Gastroesophageal sphincter (tissue), 3 donors: ENCODE measurements around the gene GPR55.

Experiments
- EP300 ChIP-seq: sonication (generic); formaldehyde crosslinking; IDR thresholded peaks from one replicate; pipeline ENCODE4 v1.6.1; 2017; ENCODE audit warnings: antibody characterized with exemption, mild to moderate bottlenecking
- POLR2A ChIP-seq, 2 donors: fragments of 450-650 bp; IDR thresholded peaks; one replicate each; pipeline ENCODE4 v1.6.1; 2017; ENCODE audit warnings: antibody characterized with exemption in 2 of 2, mild to moderate bottlenecking in 2 of 2, moderate library complexity in 1 of 2
- POLR2AphosphoS5 ChIP-seq: sonication (generic); formaldehyde crosslinking; IDR thresholded peaks from one replicate; pipeline ENCODE4 v1.6.1; 2017; ENCODE audit warnings: antibody characterized with exemption
- TF ChIP-seq, protein P1 (sequence below), 4 experiments: fragments of 200-600 bp in 2 of 4; fragments of 450-650 bp in 2 of 4; sonication (generic) in 1 of 4; IDR thresholded peaks; one replicate each; pipeline ENCODE4 v1.5.1; 2017 to 2019; ENCODE audit warnings: antibody characterized with exemption in 4 of 4, mild to moderate bottlenecking in 2 of 4, moderate library complexity in 2 of 4

- no peak for TF ChIP-seq POLR2AphosphoS5
- TF ChIP-seq, protein P1, sequence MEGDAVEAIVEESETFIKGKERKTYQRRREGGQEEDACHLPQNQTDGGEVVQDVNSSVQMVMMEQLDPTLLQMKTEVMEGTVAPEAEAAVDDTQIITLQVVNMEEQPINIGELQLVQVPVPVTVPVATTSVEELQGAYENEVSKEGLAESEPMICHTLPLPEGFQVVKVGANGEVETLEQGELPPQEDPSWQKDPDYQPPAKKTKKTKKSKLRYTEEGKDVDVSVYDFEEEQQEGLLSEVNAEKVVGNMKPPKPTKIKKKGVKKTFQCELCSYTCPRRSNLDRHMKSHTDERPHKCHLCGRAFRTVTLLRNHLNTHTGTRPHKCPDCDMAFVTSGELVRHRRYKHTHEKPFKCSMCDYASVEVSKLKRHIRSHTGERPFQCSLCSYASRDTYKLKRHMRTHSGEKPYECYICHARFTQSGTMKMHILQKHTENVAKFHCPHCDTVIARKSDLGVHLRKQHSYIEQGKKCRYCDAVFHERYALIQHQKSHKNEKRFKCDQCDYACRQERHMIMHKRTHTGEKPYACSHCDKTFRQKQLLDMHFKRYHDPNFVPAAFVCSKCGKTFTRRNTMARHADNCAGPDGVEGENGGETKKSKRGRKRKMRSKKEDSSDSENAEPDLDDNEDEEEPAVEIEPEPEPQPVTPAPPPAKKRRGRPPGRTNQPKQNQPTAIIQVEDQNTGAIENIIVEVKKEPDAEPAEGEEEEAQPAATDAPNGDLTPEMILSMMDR (IDR thresholded peaks at IDR 0.05) = no peak
- no peak for TF ChIP-seq POLR2A (IDR thresholded peaks at IDR 0.05)
- TF ChIP-seq EP300 = no peak
Observed at GRCh38 chr2:230912724-230913123, 12.3 kb downstream of the GPR55 start.
